ENCODE results near the gene MYNN.

Gene MYNN

DNA sequence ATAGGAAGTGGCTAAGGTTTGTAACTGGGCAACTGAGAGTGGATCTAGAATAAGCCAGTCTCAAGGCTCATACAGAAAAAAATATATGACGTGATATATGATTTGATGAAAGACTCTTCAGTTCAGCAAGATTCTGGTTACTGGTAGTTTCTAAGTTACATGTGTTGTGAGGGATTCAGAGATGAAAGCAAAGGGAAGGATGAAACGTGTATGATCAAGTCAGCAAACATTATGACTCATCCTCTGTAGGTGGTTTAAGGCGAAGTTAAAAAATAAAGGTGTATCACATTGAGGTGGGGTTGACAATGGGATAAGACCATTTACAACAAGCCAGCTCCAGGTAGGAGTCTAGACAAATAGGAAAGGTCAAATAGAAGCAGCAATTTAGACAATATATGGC lies 24.5 kb upstream of the MYNN start:
- peaks cover 12% of the 10 kb centered on the region for H3K4me1 ChIP-seq (ENCODE audit: insufficient read depth, poor library complexity, severe bottlenecking)
- DNase-seq (ENCODE audit: low spot score) (no peak), ATAC-seq (ENCODE audit: low read depth) (peak; percentile 92)
- H3K36me3 ChIP-seq (ENCODE audit: low read depth), result no peaks in the 10 kb centered on the region
- no peak overlapping the region for H3K27ac ChIP-seq (ENCODE audit: poor library complexity, severe bottlenecking)
- H3K27me3 ChIP-seq (ENCODE audit: insufficient read depth, poor library complexity, severe bottlenecking), result no peaks in the 10 kb centered on the region
- H3K9me3 ChIP-seq (ENCODE audit: severe bottlenecking), result no peaks in the 10 kb centered on the region
- no peak overlapping the region for H3K4me3 ChIP-seq (ENCODE audit: severe bottlenecking)
- TF ChIP-seq, protein P1, sequence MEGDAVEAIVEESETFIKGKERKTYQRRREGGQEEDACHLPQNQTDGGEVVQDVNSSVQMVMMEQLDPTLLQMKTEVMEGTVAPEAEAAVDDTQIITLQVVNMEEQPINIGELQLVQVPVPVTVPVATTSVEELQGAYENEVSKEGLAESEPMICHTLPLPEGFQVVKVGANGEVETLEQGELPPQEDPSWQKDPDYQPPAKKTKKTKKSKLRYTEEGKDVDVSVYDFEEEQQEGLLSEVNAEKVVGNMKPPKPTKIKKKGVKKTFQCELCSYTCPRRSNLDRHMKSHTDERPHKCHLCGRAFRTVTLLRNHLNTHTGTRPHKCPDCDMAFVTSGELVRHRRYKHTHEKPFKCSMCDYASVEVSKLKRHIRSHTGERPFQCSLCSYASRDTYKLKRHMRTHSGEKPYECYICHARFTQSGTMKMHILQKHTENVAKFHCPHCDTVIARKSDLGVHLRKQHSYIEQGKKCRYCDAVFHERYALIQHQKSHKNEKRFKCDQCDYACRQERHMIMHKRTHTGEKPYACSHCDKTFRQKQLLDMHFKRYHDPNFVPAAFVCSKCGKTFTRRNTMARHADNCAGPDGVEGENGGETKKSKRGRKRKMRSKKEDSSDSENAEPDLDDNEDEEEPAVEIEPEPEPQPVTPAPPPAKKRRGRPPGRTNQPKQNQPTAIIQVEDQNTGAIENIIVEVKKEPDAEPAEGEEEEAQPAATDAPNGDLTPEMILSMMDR (IDR thresholded peaks at IDR 0.05; ENCODE audit: poor library complexity, severe bottlenecking), result no peak

DNA sequence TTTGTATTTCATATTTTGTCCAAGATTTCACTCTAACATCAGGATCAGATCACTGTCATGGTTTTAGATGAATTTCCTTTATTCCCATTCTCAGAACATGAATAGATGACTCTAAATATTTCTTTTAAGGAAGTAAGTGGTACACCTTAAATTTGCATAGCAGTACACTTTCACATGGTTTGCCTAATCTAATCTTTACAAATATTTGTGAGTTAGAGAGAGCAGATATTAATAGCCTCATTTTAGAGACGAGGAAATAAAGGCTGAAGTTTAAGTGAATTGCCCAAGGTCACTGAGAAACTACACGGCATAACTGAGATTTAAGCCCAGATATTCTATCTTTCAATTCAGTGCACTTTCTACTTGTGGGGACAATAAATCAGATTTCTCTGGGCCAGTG lies 22.5 kb upstream of the MYNN start:
- H3K4me3 ChIP-seq (ENCODE audit: severe bottlenecking), result no peak overlapping the region
- H3K27ac ChIP-seq (ENCODE audit: poor library complexity, severe bottlenecking), result no peak overlapping the region
- TF ChIP-seq, protein P1 (IDR thresholded peaks at IDR 0.05; ENCODE audit: poor library complexity, severe bottlenecking), result no peak
- DNase-seq (ENCODE audit: low spot score) (no peak), ATAC-seq (ENCODE audit: low read depth) (no peak)
- no peaks in the 10 kb centered on the region for H3K27me3 ChIP-seq (ENCODE audit: insufficient read depth, poor library complexity, severe bottlenecking)
- H3K4me1 ChIP-seq (ENCODE audit: insufficient read depth, poor library complexity, severe bottlenecking), result peaks cover 23% of the 10 kb centered on the region
- H3K9me3 ChIP-seq (ENCODE audit: severe bottlenecking), result no peaks in the 10 kb centered on the region
- H3K36me3 ChIP-seq (ENCODE audit: low read depth), result no peaks in the 10 kb centered on the region

DNA sequence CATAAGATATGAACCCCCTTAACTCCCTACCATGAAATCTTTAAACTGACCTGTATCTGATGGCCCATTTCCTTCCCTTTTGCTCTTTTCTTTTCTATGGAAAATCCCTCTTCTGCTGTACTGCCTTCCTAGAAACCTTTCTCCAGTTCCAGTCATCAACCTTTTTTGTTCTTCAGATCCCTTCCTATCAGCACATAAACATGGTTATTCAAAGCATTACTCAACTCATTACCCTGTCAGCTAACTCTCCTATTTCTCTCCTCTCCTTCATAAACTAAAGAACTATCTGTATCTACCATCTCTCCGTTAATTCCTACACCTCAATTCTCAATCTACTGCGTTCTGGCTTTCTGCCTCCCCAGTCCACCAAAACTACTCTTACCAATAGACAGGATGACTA lies 21.3 kb upstream of the MYNN start:
- peaks cover 27% of the 10 kb centered on the region for H3K4me1 ChIP-seq (ENCODE audit: insufficient read depth, poor library complexity, severe bottlenecking)
- H3K36me3 ChIP-seq (ENCODE audit: low read depth), result no peaks in the 10 kb centered on the region
- H3K9me3 ChIP-seq (ENCODE audit: severe bottlenecking), result no peaks in the 10 kb centered on the region
- no peak for DNase-seq (ENCODE audit: low spot score)
- no peak overlapping the region for H3K4me3 ChIP-seq (ENCODE audit: severe bottlenecking)
- H3K27me3 ChIP-seq (ENCODE audit: insufficient read depth, poor library complexity, severe bottlenecking), result no peaks in the 10 kb centered on the region
- TF ChIP-seq, protein P1 (IDR thresholded peaks at IDR 0.05; ENCODE audit: poor library complexity, severe bottlenecking), result no peak
- H3K27ac ChIP-seq (ENCODE audit: poor library complexity, severe bottlenecking), result no peak overlapping the region
- no peak for ATAC-seq (ENCODE audit: low read depth)

- TF ChIP-seq, protein P1 (IDR thresholded peaks at IDR 0.05; ENCODE audit: poor library complexity, severe bottlenecking), result no peak
- DNase-seq (ENCODE audit: low spot score) (no peak), ATAC-seq (ENCODE audit: low read depth) (0 out of 3 replicates have a peak, but pooled peaks have one; percentile 4)
Measured at GRCh38 chr3:169754711-169755110, 18.5 kb upstream of the MYNN start.

GRCh38 chr3:169755488-169755887 lies 17.7 kb upstream of the MYNN start:
- no peaks in the 10 kb centered on the region for H3K36me3 ChIP-seq (ENCODE audit: low read depth)
- TF ChIP-seq, protein P1 (IDR thresholded peaks at IDR 0.05; ENCODE audit: poor library complexity, severe bottlenecking), result no peak
- peak overlapping the region; percentile 26 for H3K27ac ChIP-seq (ENCODE audit: poor library complexity, severe bottlenecking)
- H3K4me1 ChIP-seq (ENCODE audit: insufficient read depth, poor library complexity, severe bottlenecking), result peaks cover 26% of the 10 kb centered on the region
- H3K27me3 ChIP-seq (ENCODE audit: insufficient read depth, poor library complexity, severe bottlenecking), result no peaks in the 10 kb centered on the region
- ATAC-seq (ENCODE audit: low read depth) (peak; percentile 32; the same call in 2 of the 3 replicates), DNase-seq (ENCODE audit: low spot score) (no peak)
- peaks cover 3% of the 10 kb centered on the region for H3K9me3 ChIP-seq (ENCODE audit: severe bottlenecking)
- no peak overlapping the region for H3K4me3 ChIP-seq (ENCODE audit: severe bottlenecking)

More at GRCh38 chr3:169754711-169755110, 18.5 kb upstream of the MYNN start:
- Histone ChIP-seq H3K27me3 (ENCODE audit: insufficient read depth, poor library complexity, severe bottlenecking) (no peaks in the 10 kb centered on the region), H3K9me3 (ENCODE audit: severe bottlenecking) (no peaks in the 10 kb centered on the region), H3K4me1 (ENCODE audit: insufficient read depth, poor library complexity, severe bottlenecking) (peaks cover 25% of the 10 kb centered on the region), H3K27ac (ENCODE audit: poor library complexity, severe bottlenecking) (peak overlapping the region; percentile 26), H3K36me3 (ENCODE audit: low read depth) (no peaks in the 10 kb centered on the region), H3K4me3 (ENCODE audit: severe bottlenecking) (no peak overlapping the region)
